Testis (tissue), 3 donors: ENCODE results near the gene GRK3. TPM values are rescaled to one million over a fixed set of nuclear protein-coding genes. Genes with fewer than 3 reads are reported as not detected.
"Not testable (repeated sequence)": the region's sequence is repeated elsewhere in the genome, so short reads cannot be mapped to it uniquely, and the experiment has no call there.

Source experiments
- DNase-seq: peaks from one replicate; pipeline ENCODE4 v3.0.0-alpha.2; 2019
- H3K27ac ChIP-seq, 2 donors: fragments of 200-600 bp; sonication (generic); one replicate each; pipeline ENCODE4 v1.5.1; 2019
- H3K27me3 ChIP-seq: fragments of 200-600 bp; sonication (generic); one replicate; pipeline ENCODE4 v1.5.1; 2019
- H3K36me3 ChIP-seq: fragments of 200-600 bp; sonication (generic); one replicate; pipeline ENCODE4 v1.5.1; 2017; ENCODE audit warnings: low read depth; ENCODE audit errors: missing control alignments
- H3K4me1 ChIP-seq: fragments of 200-600 bp; sonication (generic); one replicate; pipeline ENCODE4 v1.5.1; 2019
- H3K4me3 ChIP-seq, 2 donors: fragments of 200-600 bp; sonication (generic); one replicate each; pipeline ENCODE4 v1.5.1; 2017 to 2019
- H3K9me3 ChIP-seq: fragments of 200-600 bp; sonication (generic); one replicate; pipeline ENCODE4 v1.5.1; 2017
- CTCF ChIP-seq, 3 experiments: fragments of 450-650 bp in 2 of 3; fragments of 200-600 bp in 1 of 3; sonication (generic) in 1 of 3; IDR thresholded peaks; one replicate each; pipeline ENCODE4 v1.5.1; 2016 to 2019; ENCODE audit warnings: antibody characterized with exemption in 3 of 3, mild to moderate bottlenecking in 2 of 3, moderate library complexity in 1 of 3
- POLR2A ChIP-seq: fragments of 450-650 bp; IDR thresholded peaks from one replicate; pipeline ENCODE4 v1.6.1; 2017; ENCODE audit warnings: antibody characterized with exemption, mild to moderate bottlenecking, moderate library complexity
- WGBS, 2 donors: methylation state at CpG; one replicate each; pipeline ENCODE4 v1.1.5; 2018; 5-methylcytosine and 5-hydroxymethylcytosine counted together
- intact Hi-C: fragments of 100-400 bp; cut with DNase I; formaldehyde crosslinking; loops from one replicate; pipeline ENCODE4 v1.15.1; 2023; ENCODE audit warnings: low total_unique reads
- polyA plus RNA-seq: library from polyadenylated mRNA; stranded (reverse); fragments of 350-450 nt; fragmentation: Illumina TruSeq; extraction: RNeasy Lipid Tissue Mini Kit (QIAGEN cat#74804); gene quantifications from one replicate; pipeline ENCODE4 v1.2.3, GENCODE V29; 2014; ENCODE audit warnings: low read depth, low replicate concordance; ENCODE audit not compliant: insufficient read depth
- total RNA-seq, 2 donors: library from RNA; depleted of rRNA; stranded (reverse); fragments of >200 nt; gene quantifications; one replicate each; pipeline ENCODE4 v1.2.3, GENCODE V29; 2016

Gene GRK3
- total and polyA plus RNA-seq, 3 donors from 2014 or later, result 10.9 to 46.0 (median 12.8) TPM

GRCh38 chr22:25572708-25573171 lies 8.3 kb downstream of the GRK3 start:
- H3K27me3 ChIP-seq, result no peaks in the 10 kb centered on the region
- DNase-seq, result no peak
- no peaks in the 10 kb centered on the region for H3K9me3 ChIP-seq
- no peaks in the 10 kb centered on the region for H3K4me1 ChIP-seq
- H3K36me3 ChIP-seq, result no peaks in the 10 kb centered on the region
- intact Hi-C loops, result no loop called here
- no peak overlapping the region for H3K27ac ChIP-seq
- no peak for TF ChIP-seq POLR2A
- TF ChIP-seq CTCF (IDR thresholded peaks at IDR 0.05), result no peak
- H3K4me3 ChIP-seq, result no peak overlapping the region

GRCh38 chr22:25573841-25574240 lies 9.4 kb downstream of the GRK3 start:
- DNase-seq, result no peak
- 87 to 93% methylated on average over 5 of the region's 5 CpGs for WGBS, 2 donors
- intact Hi-C loops, result no loop called here

DNA sequence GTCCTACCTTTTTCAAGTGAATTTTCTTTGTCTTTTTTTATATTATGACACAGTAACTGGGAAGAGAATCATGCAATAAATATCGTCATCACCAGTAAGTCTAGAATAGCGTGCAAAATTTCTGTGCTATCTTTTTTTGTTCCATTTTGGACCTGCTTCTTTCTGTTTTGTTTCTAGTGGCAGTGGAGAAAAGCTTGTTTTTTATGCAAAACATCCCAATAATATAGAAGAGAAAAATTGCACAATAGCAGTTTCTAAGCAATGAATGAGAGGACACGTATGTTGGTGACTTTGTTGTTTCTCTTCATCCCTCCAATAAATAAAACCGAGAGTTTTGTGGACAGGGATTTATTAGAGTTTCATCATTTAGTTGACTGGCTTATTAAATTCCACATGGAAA lies 10.3 kb downstream of the GRK3 start:
- TF ChIP-seq CTCF (IDR thresholded peaks at IDR 0.05), result no peak
- no peak for TF ChIP-seq POLR2A
- DNase-seq, result no peak
- H3K9me3 ChIP-seq, result no peaks in the 10 kb centered on the region
- H3K4me1 ChIP-seq, result no peaks in the 10 kb centered on the region
- H3K27ac ChIP-seq, result no peak overlapping the region
- no peaks in the 10 kb centered on the region for H3K36me3 ChIP-seq
- no peak overlapping the region for H3K4me3 ChIP-seq
- intact Hi-C loops, result no loop called here
- WGBS, 2 donors, result 95 to 96% methylated on average over 4 of the region's 4 CpGs
- H3K27me3 ChIP-seq, result no peaks in the 10 kb centered on the region

More at GRCh38 chr22:25573841-25574240, 9.4 kb downstream of the GRK3 start:
- TF ChIP-seq POLR2A, result no peak
- no peak for TF ChIP-seq CTCF (IDR thresholded peaks at IDR 0.05)
- no peaks in the 10 kb centered on the region for H3K27me3 ChIP-seq
- no peaks in the 10 kb centered on the region for H3K9me3 ChIP-seq
- no peaks in the 10 kb centered on the region for H3K36me3 ChIP-seq
- no peak overlapping the region for H3K27ac ChIP-seq
- no peak overlapping the region for H3K4me3 ChIP-seq
- H3K4me1 ChIP-seq, result no peaks in the 10 kb centered on the region

GRCh38 chr22:25575674-25576392 lies 11.4 kb downstream of the GRK3 start:
- H3K9me3 ChIP-seq, H3K36me3 ChIP-seq, H3K4me1 ChIP-seq, DNase-seq, H3K4me3 ChIP-seq, H3K27ac ChIP-seq, H3K27me3 ChIP-seq, intact Hi-C loops: not testable (repeated sequence)
- 68 to 97% methylated on average over 5 to 8 of the region's 8 CpGs for WGBS, 2 donors

DNA sequence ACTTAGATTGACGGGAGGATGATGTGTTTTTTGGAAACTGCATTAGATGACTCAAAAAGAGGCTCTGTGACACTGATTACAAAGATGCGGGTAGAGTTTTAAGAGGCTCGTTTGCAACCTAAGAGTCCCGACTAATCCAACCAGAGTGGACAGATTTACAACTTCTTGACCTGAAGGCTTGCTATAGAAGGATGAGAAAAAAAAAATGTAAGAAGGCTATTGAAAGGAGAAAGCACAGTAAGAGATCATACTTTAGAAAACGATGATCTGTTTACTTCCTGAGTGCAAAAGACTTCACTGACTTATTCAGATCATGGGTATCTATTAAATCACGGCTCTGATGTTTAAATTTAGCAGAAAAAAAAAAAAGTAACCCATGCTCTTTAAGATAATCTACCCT lies 17.0 kb downstream of the GRK3 start:
- H3K9me3 ChIP-seq, DNase-seq, intact Hi-C loops, H3K4me1 ChIP-seq, H3K27ac ChIP-seq, H3K4me3 ChIP-seq, H3K27me3 ChIP-seq, H3K36me3 ChIP-seq: not testable (repeated sequence)
- WGBS, 2 donors, result 77 to 78% methylated on average over 5 to 6 of the region's 6 CpGs

DNA sequence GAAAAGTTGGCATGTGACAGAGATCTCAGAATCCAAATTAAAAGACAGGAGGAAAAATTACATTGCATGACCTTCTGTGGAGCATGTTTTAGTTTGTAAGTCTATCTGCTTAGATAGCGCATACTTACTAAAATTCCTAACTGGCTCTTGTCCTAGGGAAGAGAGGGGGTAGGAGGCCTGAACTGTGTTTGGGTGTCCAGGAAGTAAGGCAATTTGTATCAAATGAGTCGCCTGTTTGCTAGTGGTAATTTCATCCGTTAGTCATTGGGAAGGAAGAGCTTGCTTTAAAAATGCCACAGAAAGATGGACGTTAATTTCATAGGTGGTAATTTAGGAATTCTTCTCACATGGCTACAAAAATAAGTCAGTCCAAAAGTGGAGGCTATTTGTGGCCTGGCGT lies 18.5 kb downstream of the GRK3 start:
- 44 to 56% methylated on average over 5 of the region's 5 CpGs for WGBS, 2 donors
- no peaks in the 10 kb centered on the region for H3K36me3 ChIP-seq
- H3K27ac ChIP-seq, result no peak overlapping the region
- H3K27me3 ChIP-seq, result no peaks in the 10 kb centered on the region
- H3K4me3 ChIP-seq, result no peak overlapping the region
- peaks cover 5% of the 10 kb centered on the region for H3K4me1 ChIP-seq
- TF ChIP-seq POLR2A, result no peak
- TF ChIP-seq CTCF (IDR thresholded peaks at IDR 0.05), result no peak
- no peak for DNase-seq
- intact Hi-C loops, result no loop called here
- no peaks in the 10 kb centered on the region for H3K9me3 ChIP-seq

- DNase-seq, H3K27me3 ChIP-seq, H3K9me3 ChIP-seq, intact Hi-C loops, H3K4me3 ChIP-seq, H3K4me1 ChIP-seq, H3K36me3 ChIP-seq, H3K27ac ChIP-seq: not testable (repeated sequence)
- 80 to 92% methylated on average over 5 of the region's 5 CpGs for WGBS, 2 donors
Measured at GRCh38 chr22:25584993-25585392, 20.5 kb downstream of the GRK3 start.

DNA sequence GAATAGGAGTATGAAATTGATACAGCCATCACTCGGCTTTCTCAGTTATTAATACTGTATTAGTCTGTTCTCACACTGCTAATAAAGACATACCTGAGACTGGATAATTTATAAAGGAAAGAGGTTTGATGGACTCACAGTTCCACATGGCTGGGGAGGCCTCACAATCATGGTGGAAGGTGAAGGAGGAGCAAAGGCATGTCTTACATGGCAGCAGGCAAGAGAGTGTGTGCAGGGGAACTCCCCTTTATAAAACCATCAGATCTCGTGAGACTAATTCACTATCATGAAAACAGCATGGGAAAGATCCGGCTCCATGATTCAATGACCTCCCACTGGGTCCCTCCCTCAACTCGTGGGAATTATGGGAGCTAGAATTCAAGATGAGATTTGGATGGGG lies 25.2 kb downstream of the GRK3 start:
- H3K4me3 ChIP-seq, intact Hi-C loops, H3K27ac ChIP-seq, H3K27me3 ChIP-seq, H3K36me3 ChIP-seq, DNase-seq, H3K9me3 ChIP-seq, H3K4me1 ChIP-seq: not testable (repeated sequence)
- WGBS, 2 donors, result 88 to 94% methylated on average over 4 of the region's 4 CpGs
